ENCODE data around the gene COBLL1.
A peak's percentile ranks its signal among the peaks of the same experiment; 100 is the strongest.

The COBLL1 gene

GRCh38 chr2:164852086-164852485 is 10.5 kb upstream of the COBLL1 start:
- DNase-seq (ENCODE audit: low spot score) = no peak

- no peak for DNase-seq (ENCODE audit: low spot score)
These were observed 8.6 kb upstream of the COBLL1 start for GRCh38 chr2:164850235-164850634.

- DNase-seq (ENCODE audit: low spot score) = no peak
These were observed 7.9 kb upstream of the COBLL1 start for GRCh38 chr2:164849506-164849905.

- no peak for DNase-seq (ENCODE audit: low spot score)
These were observed 6.5 kb upstream of the COBLL1 start for GRCh38 chr2:164847981-164848741.

- no peak for DNase-seq (ENCODE audit: low spot score)
These were observed 5.7 kb upstream of the COBLL1 start for GRCh38 chr2:164847291-164847690.

GRCh38 chr2:164846276-164846675 is 4.7 kb upstream of the COBLL1 start:
- no peak for DNase-seq (ENCODE audit: low spot score)

GRCh38 chr2:164843346-164843911 is 1.8 kb upstream of the COBLL1 start:
- no peak for DNase-seq (ENCODE audit: low spot score)

GRCh38 chr2:164842624-164842966 is 972 bp upstream of the COBLL1 start:
- DNase-seq (ENCODE audit: low spot score) = no peak

- DNase-seq (ENCODE audit: low spot score) = peak; percentile 81
These were observed 499 bp downstream of the COBLL1 start for GRCh38 chr2:164840930-164841718.

GRCh38 chr2:164840458-164840929 is 1.1 kb downstream of the COBLL1 start:
- peak; percentile 69 for DNase-seq (ENCODE audit: low spot score)

- no peak for DNase-seq (ENCODE audit: low spot score)
These were observed 1.6 kb downstream of the COBLL1 start for GRCh38 chr2:164839914-164840457.

GRCh38 chr2:164837807-164838206 is 3.8 kb downstream of the COBLL1 start:
- DNase-seq (ENCODE audit: low spot score) = no peak

GRCh38 chr2:164836907-164837306 is 4.7 kb downstream of the COBLL1 start:
- no peak for DNase-seq (ENCODE audit: low spot score)

GRCh38 chr2:164835302-164835701 is 6.3 kb downstream of the COBLL1 start:
- DNase-seq (ENCODE audit: low spot score) = no peak

GRCh38 chr2:164831887-164832286 is 9.7 kb downstream of the COBLL1 start:
- DNase-seq (ENCODE audit: low spot score) = no peak

GRCh38 chr2:164831180-164831579 is 10.4 kb downstream of the COBLL1 start:
- no peak for DNase-seq (ENCODE audit: low spot score)

GRCh38 chr2:164826293-164827243 is 15.1 kb downstream of the COBLL1 start:
- DNase-seq (ENCODE audit: low spot score) = no peak

- DNase-seq (ENCODE audit: low spot score) = no peak
These were observed 16.8 kb downstream of the COBLL1 start for GRCh38 chr2:164824872-164825271.

- DNase-seq (ENCODE audit: low spot score) = no peak
These were observed 18.5 kb downstream of the COBLL1 start for GRCh38 chr2:164823126-164823525.

GRCh38 chr2:164821338-164821737 is 20.3 kb downstream of the COBLL1 start:
- DNase-seq (ENCODE audit: low spot score) = no peak
